Stimulated activated CD8-positive, alpha-beta memory T cell treated with anti-CD3 and anti-CD28 coated beads, Interleukin-2, amount 100 ng/mL, for 1 hour (primary cell): ENCODE measurements around the gene GRK6.

Experiments
- DNase-seq, 2 donors: peaks; one replicate each; pipeline ENCODE4 v3.0.0-alpha.2; 2020; ENCODE audit warnings: low read depth in 2 of 2

Gene GRK6

GRCh38 chr5:177470759-177471536 lies 44.5 kb downstream of the GRK6 start:
- no peak for DNase-seq

GRCh38 chr5:177471610-177472356 lies 45.3 kb downstream of the GRK6 start:
- no peak for DNase-seq

- DNase-seq: no peak
Measured at GRCh38 chr5:177472460-177473442, 46.3 kb downstream of the GRK6 start.

GRCh38 chr5:177473443-177474001 lies 47.0 kb downstream of the GRK6 start, which contains the start of gene DBN1:
Gene DBN1 (minus strand): TSS chr5:177473634. CDS start chr5:177473521, 113 bp downstream.
- no peak for DNase-seq

- DNase-seq: no peak
Measured at GRCh38 chr5:177474002-177474476, 47.6 kb downstream of the GRK6 start.

GRCh38 chr5:177474846-177475562 lies 48.5 kb downstream of the GRK6 start:
- DNase-seq: no peak

GRCh38 chr5:177475563-177476427 lies 49.3 kb downstream of the GRK6 start:
- no peak for DNase-seq

- DNase-seq: no peak
Measured at GRCh38 chr5:177476531-177477233, 50.2 kb downstream of the GRK6 start.

- no peak for DNase-seq
Measured at GRCh38 chr5:177477701-177478477, 51.4 kb downstream of the GRK6 start.

GRCh38 chr5:177478711-177479646 lies 52.5 kb downstream of the GRK6 start:
- no peak for DNase-seq

GRCh38 chr5:177479774-177480173 lies 53.3 kb downstream of the GRK6 start:
- no peak for DNase-seq

GRCh38 chr5:177482359-177482795 lies 55.9 kb downstream of the GRK6 start:
- DNase-seq: no peak

- no peak for DNase-seq
Measured at GRCh38 chr5:177483042-177483441, 56.6 kb downstream of the GRK6 start.

GRCh38 chr5:177483994-177484901 lies 57.8 kb downstream of the GRK6 start:
- DNase-seq: no peak

GRCh38 chr5:177484902-177485549 lies 58.5 kb downstream of the GRK6 start:
- no peak for DNase-seq
